Endothelial cell of umbilical vein (primary cell): ENCODE results near the gene PNLIPRP2. TPM values are rescaled to one million over a fixed set of nuclear protein-coding genes. Genes with fewer than 3 reads are reported as not detected.

ENCODE experiments used
- BruUV-seq: library from RNA; stranded (reverse); fragments of 400-500 nt; replicated peaks from 2 replicates; lab custom pipeline; 2021; lab: Mats Ljungman, UMichigan
- CTCF ChIA-PET: fragments of 300-600, 350-600 bp; sonication (Branson Sonifier 250); formaldehyde crosslinking; loops from one replicate; lab custom pipeline; 2021; ENCODE audit warnings: antibody characterized with exemption, inconsistent platforms; lab: Charles Lee
- POLR2A ChIA-PET: fragments of 300-600, 350-600 bp; sonication (Branson Sonifier 250); formaldehyde crosslinking; loops from one replicate; lab custom pipeline; 2021; ENCODE audit warnings: antibody characterized with exemption, inconsistent platforms; lab: Charles Lee
- DNase-seq: peaks from one replicate; pipeline ENCODE4 v3.0.0-alpha.2; 2011; ENCODE audit warnings: low read depth, low spot score
- FAIRE-seq: peaks from 2 replicates; lab custom pipeline; 2011; peaks lifted over from hg19 to GRCh38; lab: Jason Lieb, UNC
- H2AFZ ChIP-seq: 2 replicates; pipeline ENCODE4 v1.6.0; 2012; ENCODE audit warnings: low read depth, low read length, control low read depth, inconsistent platforms
- H3K27ac ChIP-seq: 2 replicates; pipeline ENCODE4 v1.5.1; 2011; ENCODE audit warnings: low read depth, mild to moderate bottlenecking, control low read depth, low read length, moderate library complexity; ENCODE audit not compliant: insufficient read depth
- H3K27me3 ChIP-seq, 2 experiments: 2 replicates each; pipeline versions ENCODE4 v1.6.0 to v1.6.1; 2011; ENCODE audit warnings: low read length in 2 of 2, mixed read lengths in 1 of 2; ENCODE audit not compliant: control insufficient read depth in 2 of 2, insufficient read depth in 2 of 2
- H3K36me3 ChIP-seq, 2 experiments: 2 replicates in 1 of 2; 3 replicates in 1 of 2; pipeline ENCODE4 v1.5.1; 2011; ENCODE audit warnings: low read length in 2 of 2, mild to moderate bottlenecking in 1 of 2, moderate library complexity in 1 of 2; ENCODE audit not compliant: control insufficient read depth in 2 of 2, insufficient read depth in 2 of 2; ENCODE audit errors: extremely low read depth in 1 of 2
- H3K4me1 ChIP-seq: 3 replicates; pipeline ENCODE4 v1.5.1; 2011; ENCODE audit warnings: mild to moderate bottlenecking, low read length; ENCODE audit not compliant: control insufficient read depth, insufficient read depth; ENCODE audit errors: extremely low read depth
- H3K4me2 ChIP-seq: 2 replicates; pipeline ENCODE4 v1.6.1; 2011; ENCODE audit warnings: low read length, control low read depth, mixed read lengths; ENCODE audit not compliant: insufficient read depth
- H3K4me3 ChIP-seq, 3 experiments: fragments of 200-600 bp in 1 of 3; sonication (generic), shearing (Covaris generic) in 1 of 3; replicated peaks in 1 of 3; 2 replicates each; pipeline ENCODE4 v1.5.1; 2011 to 2016; ENCODE audit warnings: control low read depth in 3 of 3, low read length in 3 of 3, mild to moderate bottlenecking in 2 of 3, inconsistent platforms in 1 of 3, low read depth in 1 of 3, moderate library complexity in 1 of 3; ENCODE audit not compliant: insufficient read depth in 1 of 3
- H3K79me2 ChIP-seq: 2 replicates; pipeline ENCODE4 v1.6.0; 2012; ENCODE audit warnings: low read length, inconsistent platforms; ENCODE audit not compliant: control insufficient read depth, insufficient read depth
- H3K9ac ChIP-seq: replicated peaks from 2 replicates; pipeline ENCODE3; 2011; ENCODE audit warnings: low read length, control low read depth; ENCODE audit not compliant: insufficient read depth; ENCODE audit errors: extremely low read depth
- H3K9me1 ChIP-seq: replicated peaks from 3 replicates; pipeline ENCODE4 v1.6.0; 2011; ENCODE audit warnings: mild to moderate bottlenecking, low read length; ENCODE audit not compliant: control insufficient read depth, insufficient read depth; ENCODE audit errors: extremely low read depth
- H3K9me3 ChIP-seq: replicated peaks from 2 replicates; pipeline ENCODE4 v1.5.1; 2012; ENCODE audit warnings: low read length, inconsistent platforms; ENCODE audit not compliant: control insufficient read depth, insufficient read depth
- H4K20me1 ChIP-seq: replicated peaks from 2 replicates; pipeline ENCODE3; 2011; ENCODE audit warnings: mild to moderate bottlenecking, low read length; ENCODE audit not compliant: control insufficient read depth, insufficient read depth; ENCODE audit errors: extremely low read depth
- EZH2 ChIP-seq: IDR thresholded peaks from 2 replicates; pipeline ENCODE4 v1.6.1; 2012; ENCODE audit warnings: borderline replicate concordance, low read depth, mild to moderate bottlenecking, moderate library complexity, low read length, inconsistent platforms; ENCODE audit not compliant: severe bottlenecking
- FOS ChIP-seq: IDR thresholded peaks from 2 replicates; pipeline ENCODE4 v1.6.1; 2011; ENCODE audit warnings: mild to moderate bottlenecking, low read length, moderate library complexity, borderline replicate concordance; ENCODE audit not compliant: insufficient read depth
- GATA2 ChIP-seq: IDR thresholded peaks from 2 replicates; pipeline ENCODE4 v1.7.0; 2011; ENCODE audit warnings: low read depth, mild to moderate bottlenecking, moderate library complexity, mixed read lengths, low read length; ENCODE audit not compliant: insufficient read length, insufficient read depth
- JUN ChIP-seq: IDR thresholded peaks from 2 replicates; pipeline ENCODE4 v1.6.1; 2011; ENCODE audit warnings: borderline replicate concordance, low read depth; ENCODE audit not compliant: insufficient read length, insufficient read depth
- MAX ChIP-seq: IDR thresholded peaks from 2 replicates; pipeline ENCODE4 v1.6.1; 2011; ENCODE audit not compliant: insufficient read depth, insufficient read length
- MYC ChIP-seq: IDR thresholded peaks from one replicate; pipeline ENCODE4 v1.6.1; 2011; ENCODE audit warnings: mild to moderate bottlenecking, low read depth, low read length
- POLR2A ChIP-seq: IDR thresholded peaks from 2 replicates; pipeline ENCODE4 v1.6.1; 2012; ENCODE audit warnings: low read depth, mild to moderate bottlenecking, control low read depth, low read length
- POLR2AphosphoS5 ChIP-seq: IDR thresholded peaks from 2 replicates; pipeline ENCODE4 v1.6.1; 2012; ENCODE audit warnings: low read depth, mild to moderate bottlenecking, control low read depth, low read length, moderate library complexity; ENCODE audit not compliant: insufficient read depth
- dilution Hi-C: fragments of 300-500 bp; cut with MboI; formaldehyde crosslinking; loops from one replicate; pipeline ENCODE4 v1.15.0; 2019; ENCODE audit warnings: low sequenced_read_pairs; ENCODE audit not compliant: extremely low pct_ligation_motif_present
- intact Hi-C: fragments of 100-400 bp; cut with micrococcal nuclease; formaldehyde crosslinking; loops from one replicate; pipeline ENCODE4 v1.10.0; 2022
- polyA plus RNA-seq, 4 experiments: library from polyadenylated mRNA; depleted of rRNA in 3 of 4; stranded (reverse) in 3 of 4; unstranded in 1 of 4; fragments of >200 nt; gene quantifications; 2 replicates each; pipeline versions ENCODE4 v1.2.1 to v1.2.3, GENCODE V29; 2011 to 2012; ENCODE audit warnings: missing spikeins in 1 of 4
- total RNA-seq: library from RNA; stranded (reverse); gene quantifications from 2 replicates; pipeline ENCODE4 v1.2.3, GENCODE V29; 2021
- TF ChIP-seq, protein P1 (sequence below), 2 donors: IDR thresholded peaks; 1 replicate in 1 of 2; 2 replicates in 1 of 2; pipeline ENCODE4 v1.5.1; 2011; ENCODE audit warnings: low read length in 2 of 2, mild to moderate bottlenecking in 2 of 2, moderate library complexity in 2 of 2, control low read depth in 1 of 2, inconsistent platforms in 1 of 2, low read depth in 1 of 2; ENCODE audit not compliant: insufficient read depth in 1 of 2; ENCODE audit errors: extremely low read depth in 1 of 2

The PNLIPRP2 gene
- total and polyA plus RNA-seq, 2 donors (not counting 3 experiments of a cell fraction or from before 2014, with no cell fraction given), result not detected

GRCh38 chr10:116686632-116687031 lies 65.9 kb downstream of the PNLIPRP2 start:
- FAIRE-seq (no peak), DNase-seq (no peak)
- no peak for TF ChIP-seq MYC
- TF ChIP-seq, protein P1, sequence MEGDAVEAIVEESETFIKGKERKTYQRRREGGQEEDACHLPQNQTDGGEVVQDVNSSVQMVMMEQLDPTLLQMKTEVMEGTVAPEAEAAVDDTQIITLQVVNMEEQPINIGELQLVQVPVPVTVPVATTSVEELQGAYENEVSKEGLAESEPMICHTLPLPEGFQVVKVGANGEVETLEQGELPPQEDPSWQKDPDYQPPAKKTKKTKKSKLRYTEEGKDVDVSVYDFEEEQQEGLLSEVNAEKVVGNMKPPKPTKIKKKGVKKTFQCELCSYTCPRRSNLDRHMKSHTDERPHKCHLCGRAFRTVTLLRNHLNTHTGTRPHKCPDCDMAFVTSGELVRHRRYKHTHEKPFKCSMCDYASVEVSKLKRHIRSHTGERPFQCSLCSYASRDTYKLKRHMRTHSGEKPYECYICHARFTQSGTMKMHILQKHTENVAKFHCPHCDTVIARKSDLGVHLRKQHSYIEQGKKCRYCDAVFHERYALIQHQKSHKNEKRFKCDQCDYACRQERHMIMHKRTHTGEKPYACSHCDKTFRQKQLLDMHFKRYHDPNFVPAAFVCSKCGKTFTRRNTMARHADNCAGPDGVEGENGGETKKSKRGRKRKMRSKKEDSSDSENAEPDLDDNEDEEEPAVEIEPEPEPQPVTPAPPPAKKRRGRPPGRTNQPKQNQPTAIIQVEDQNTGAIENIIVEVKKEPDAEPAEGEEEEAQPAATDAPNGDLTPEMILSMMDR (IDR thresholded peaks at IDR 0.05; ENCODE audit: extremely low read depth in 1 of 2, insufficient read depth in 1 of 2, low read depth in 1 of 2, low read length in 2 of 2), result no peak
- TF ChIP-seq MAX, result no peak
- TF ChIP-seq GATA2, result no peak
- no peak for TF ChIP-seq EZH2
- TF ChIP-seq FOS, result no peak
- TF ChIP-seq POLR2A, result no peak
- no peak for TF ChIP-seq POLR2AphosphoS5
- no peak for TF ChIP-seq JUN
- dilution Hi-C loops, result no loop called here
- intact Hi-C loops, result no loop called here
- no peaks in the 10 kb centered on the region for H3K79me2 ChIP-seq
- CTCF ChIA-PET, result interaction anchor here (2.6 to 3.2 kb wide), 2 partner anchors 101 to 488 kb away, joined by 8 to 19 read pairs; no protein-coding TSS in a partner anchor
- POLR2A ChIA-PET, result no interaction called here
- no peak overlapping the region for H3K4me3 ChIP-seq
- H3K27ac ChIP-seq, result no peak overlapping the region
- H3K9me1 ChIP-seq, result no peaks in the 10 kb centered on the region
- H3K9ac ChIP-seq, result no peak overlapping the region
- no peak overlapping the region for H3K4me2 ChIP-seq
- no peaks in the 10 kb centered on the region for H3K27me3 ChIP-seq
- H3K4me1 ChIP-seq, result no peaks in the 10 kb centered on the region
- no TSS peak for BruUV-seq
- H4K20me1 ChIP-seq, result no peaks in the 10 kb centered on the region
- no peaks in the 10 kb centered on the region for H3K9me3 ChIP-seq
- H2AFZ ChIP-seq, result no peak overlapping the region
- no peaks in the 10 kb centered on the region for H3K36me3 ChIP-seq
